K562 (cell line): ENCODE results near the gene RSPH6A. TPM values are rescaled to one million over a fixed set of nuclear protein-coding genes. Genes with fewer than 3 reads are reported as not detected.

Experiments
- ATAC-seq: fragments of 200-7000 bp; cut with Tn5 transposase; 3 replicates; pipeline ENCODE4 v1.9.1; 2020; ENCODE audit warnings: moderate library complexity
- BruUV-seq: library from RNA; stranded (reverse); fragments of 400-500 nt; replicated peaks from 2 replicates; lab custom pipeline; 2021; lab: Mats Ljungman, UMichigan
- CTCF ChIA-PET: fragments of 300-600 bp; formaldehyde crosslinking; extraction: SDS; loops from one replicate; lab custom pipeline; 2021; ENCODE audit warnings: low intra/inter-chr PET ratio; lab: Yijun Ruan, JAX
- POLR2A ChIA-PET: fragments of 300-600, 350-650 bp; sonication (Branson Sonifier 250); formaldehyde crosslinking; extraction: SDS; loops from one replicate; lab custom pipeline; 2021; ENCODE audit warnings: antibody characterized with exemption, inconsistent platforms; lab: Yijun Ruan, JAX
- DNase-seq, 4 experiments: peaks; one replicate each; pipeline versions ENCODE4 v3.0.0 to v3.0.0-alpha.2; 2011 to 2018; ENCODE audit warnings: low spot score in 3 of 4, mixed read lengths in 3 of 4; ENCODE audit errors: extremely low read depth in 1 of 4
- FAIRE-seq: peaks from 2 replicates; lab custom pipeline; 2011; peaks lifted over from hg19 to GRCh38; lab: Jason Lieb, UNC
- H2AFZ ChIP-seq: 2 replicates; pipeline ENCODE4 v1.6.0; 2011; ENCODE audit warnings: low read depth, low read length, control low read depth, inconsistent platforms
- H3K27ac ChIP-seq: fragments of 200-600 bp; 3 replicates; pipeline ENCODE4 v1.8.0; 2011; ENCODE audit warnings: low read depth, mild to moderate bottlenecking, control low read depth, inconsistent platforms, low read length, moderate library complexity, mixed read lengths; ENCODE audit errors: extremely low read depth
- H3K27me3 ChIP-seq, 2 experiments: fragments of 300-600 bp in 1 of 2; 2 replicates in 1 of 2; 3 replicates in 1 of 2; pipeline versions ENCODE4 v1.6.0 to v1.8.0; 2011; ENCODE audit warnings: inconsistent platforms in 2 of 2, low read length in 2 of 2, mild to moderate bottlenecking in 1 of 2, mixed read lengths in 1 of 2, moderate library complexity in 1 of 2; ENCODE audit not compliant: control insufficient read depth in 2 of 2, insufficient read depth in 2 of 2
- H3K36me3 ChIP-seq: fragments of 300-600 bp; 3 replicates; pipeline ENCODE4 v1.8.0; 2011; ENCODE audit warnings: mild to moderate bottlenecking, low read length, inconsistent platforms; ENCODE audit not compliant: control insufficient read depth, insufficient read depth
- H3K4me1 ChIP-seq, 2 experiments: fragments of 200-600 bp in 1 of 2; replicated peaks in 1 of 2; 2 replicates in 1 of 2; 3 replicates in 1 of 2; pipeline versions ENCODE4 v1.5.1 to v1.8.0; 2011; ENCODE audit warnings: inconsistent platforms in 2 of 2, low read length in 2 of 2, mild to moderate bottlenecking in 1 of 2, mixed read lengths in 1 of 2, moderate library complexity in 1 of 2; ENCODE audit not compliant: control insufficient read depth in 2 of 2, insufficient read depth in 2 of 2
- H3K4me2 ChIP-seq: 2 replicates; pipeline ENCODE4 v1.6.1; 2011; ENCODE audit warnings: low read length, control low read depth, inconsistent platforms, mixed read lengths; ENCODE audit not compliant: insufficient read depth
- H3K4me3 ChIP-seq: fragments of 200-600 bp; sonication (generic), shearing (Covaris generic); 2 replicates; pipeline ENCODE4 v1.5.1; 2016; ENCODE audit warnings: control low read depth, inconsistent platforms
- H3K79me2 ChIP-seq: fragments of 200-600 bp; 3 replicates; pipeline ENCODE4 v1.8.0; 2011; ENCODE audit warnings: low read length, inconsistent platforms; ENCODE audit not compliant: control insufficient read depth, insufficient read depth
- H3K9ac ChIP-seq, 2 experiments: 2 replicates each; pipeline versions ENCODE4 v1.6.0 to v1.6.1; 2011; ENCODE audit warnings: low read depth in 2 of 2, low read length in 2 of 2, control low read depth in 1 of 2, inconsistent platforms in 1 of 2, mild to moderate bottlenecking in 1 of 2, mixed read lengths in 1 of 2; ENCODE audit not compliant: insufficient read depth in 1 of 2
- H3K9me1 ChIP-seq: one replicate; pipeline ENCODE4 v1.6.0; 2011; ENCODE audit warnings: inconsistent platforms, mild to moderate bottlenecking, low read length, moderate library complexity; ENCODE audit not compliant: control insufficient read depth, insufficient read depth
- H3K9me3 ChIP-seq: replicated peaks from 2 replicates; pipeline ENCODE4 v1.5.1; 2011; ENCODE audit warnings: low read depth, low read length, inconsistent platforms; ENCODE audit not compliant: control insufficient read depth, insufficient read depth
- H4K20me1 ChIP-seq: replicated peaks from 2 replicates; pipeline ENCODE4 v1.6.1; 2011; ENCODE audit warnings: low read length, inconsistent platforms, mixed read lengths; ENCODE audit not compliant: control insufficient read depth, insufficient read depth
- EZH2 ChIP-seq: IDR thresholded peaks from 2 replicates; pipeline ENCODE4 v1.6.1; 2012; ENCODE audit warnings: low read depth, mild to moderate bottlenecking, inconsistent platforms, low read length, borderline replicate concordance
- MITF ChIP-seq: IDR thresholded peaks from 2 replicates; pipeline ENCODE4 v1.6.1; 2014; ENCODE audit warnings: antibody characterized with exemption
- TBL1XR1 ChIP-seq, 2 experiments: IDR thresholded peaks; 2 replicates each; pipeline ENCODE4 v1.6.1; 2012; ENCODE audit warnings: improper control_type of control experiment in 2 of 2, low read length in 2 of 2, mild to moderate bottlenecking in 1 of 2
- TFAP4 ChIP-seq: sonication (generic); formaldehyde crosslinking; IDR thresholded peaks from 2 replicates; pipeline ENCODE4 v1.8.0; 2022; ENCODE audit warnings: missing genetic modification reagents, mild to moderate bottlenecking, moderate library complexity, borderline replicate concordance
- TFE3 ChIP-seq: fragments of 450-650 bp; formaldehyde crosslinking; IDR thresholded peaks from 2 replicates; pipeline ENCODE4 v1.4.0; 2020; ENCODE audit warnings: mild to moderate bottlenecking, mixed read lengths
- WGBS: fragments of 100-300 bp; shearing (Covaris generic); methylation state at CpG from one replicate; pipeline ENCODE4 v1.1.6; 2016; ENCODE audit warnings: low coverage, mixed read lengths; ENCODE audit not compliant: insufficient coverage; ENCODE audit errors: missing lambda C conversion rate; 5-methylcytosine and 5-hydroxymethylcytosine counted together
- in situ Hi-C: fragments of 300-500 bp; cut with MboI; formaldehyde crosslinking; loops from 4 replicates; pipeline ENCODE4 v1.15.0; 2018; ENCODE audit warnings: inconsistent platforms, mixed read lengths
- intact Hi-C: fragments of 100-400 bp; cut with micrococcal nuclease; formaldehyde crosslinking; loops from 2 replicates; pipeline ENCODE4 v1.14.2; 2022
- polyA plus RNA-seq, 8 experiments: library from polyadenylated mRNA; depleted of rRNA in 4 of 8; stranded (reverse) in 5 of 8; unstranded in 3 of 8; fragments of >200 nt; fragmentation: Nextera tagmentation in 2 of 8; fragmentation: Illumina TruSeq in 1 of 8; extraction: Ambion mirVana in 2 of 8; extraction: Trizol in 1 of 8; gene quantifications; 2 replicates each; pipeline versions ENCODE4 v1.2.1 to v1.2.3, GENCODE V29; 2011 to 2014; ENCODE audit warnings: inconsistent platforms in 1 of 8, missing spikeins in 1 of 8
- total RNA-seq, 7 experiments: library from RNA; depleted of rRNA in 6 of 7; stranded (reverse); fragments of >200 nt in 6 of 7; fragmentation: Illumina TruSeq in 2 of 7; extraction: Trizol in 2 of 7; gene quantifications; 2 replicates each; pipeline versions ENCODE4 v1.2.1 to v1.2.3, GENCODE V29; 2011 to 2021; ENCODE audit warnings: low replicate concordance in 1 of 7

The RSPH6A gene
- total and polyA plus RNA-seq, 9 of the 15 experiments (the other 6 are each of a cell fraction or from before 2014, with no cell fraction given): 0.03 to 0.15 (median 0.07) TPM; not detected in 5

- ChIA-PET POLR2A (interaction anchor here (2.0 kb wide), 1 partner anchor 11 kb away, joined by 6 read pairs; the partner anchor contains the start of gene DMWD), CTCF (no interaction called here)
- H3K27me3 ChIP-seq: no peaks in the 10 kb centered on the region
- TF ChIP-seq TFE3 (no peak), EZH2 (no peak), MITF (no peak), TFAP4 (CRISPR knock-in tag) (no peak), TBL1XR1 (IDR thresholded peaks at IDR 0.05; ENCODE audit: low read length in 2 of 2) (no peak)
- H3K9me1 ChIP-seq: no peaks in the 10 kb centered on the region
- H4K20me1 ChIP-seq: no peaks in the 10 kb centered on the region
- ATAC-seq (no peak), FAIRE-seq (no peak), DNase-seq (no peak)
- in situ Hi-C loops: loop anchor here (10.0 kb wide), 1 partner anchor 200 kb away; no protein-coding TSS in a partner anchor
- H3K4me3 ChIP-seq: no peak overlapping the region
- no peak overlapping the region for H2AFZ ChIP-seq
- H3K79me2 ChIP-seq: no peaks in the 10 kb centered on the region
- WGBS: 72% methylated on average over 43 of the region's 57 CpGs
- intact Hi-C loops: no loop called here
- H3K9ac ChIP-seq: 0 out of 4 replicates have a peak overlapping the region, but pooled peaks of 1 of the 2 experiments have one; percentile 58
- H3K4me2 ChIP-seq: no peak overlapping the region
- no TSS peak for BruUV-seq
- peaks cover 5 to 25% of the 10 kb centered on the region in 2 experiments; a peak in 4 of 5 replicates for H3K4me1 ChIP-seq
- H3K27ac ChIP-seq: no peak overlapping the region
- no peaks in the 10 kb centered on the region for H3K36me3 ChIP-seq
- no peaks in the 10 kb centered on the region for H3K9me3 ChIP-seq
Observed at GRCh38 chr19:45804140-45804958, 10.8 kb downstream of the RSPH6A start.
